ENCODE measurements around the gene P4HA1. TPM values are rescaled to one million over a fixed set of nuclear protein-coding genes. Genes with fewer than 3 reads are reported as not detected.
A peak's percentile ranks its signal among the peaks of the same experiment; 100 is the strongest.

The P4HA1 gene
- polyA plus RNA-seq, 10 donors = 49.9 to 84.5 (median 72.8) TPM

DNA sequence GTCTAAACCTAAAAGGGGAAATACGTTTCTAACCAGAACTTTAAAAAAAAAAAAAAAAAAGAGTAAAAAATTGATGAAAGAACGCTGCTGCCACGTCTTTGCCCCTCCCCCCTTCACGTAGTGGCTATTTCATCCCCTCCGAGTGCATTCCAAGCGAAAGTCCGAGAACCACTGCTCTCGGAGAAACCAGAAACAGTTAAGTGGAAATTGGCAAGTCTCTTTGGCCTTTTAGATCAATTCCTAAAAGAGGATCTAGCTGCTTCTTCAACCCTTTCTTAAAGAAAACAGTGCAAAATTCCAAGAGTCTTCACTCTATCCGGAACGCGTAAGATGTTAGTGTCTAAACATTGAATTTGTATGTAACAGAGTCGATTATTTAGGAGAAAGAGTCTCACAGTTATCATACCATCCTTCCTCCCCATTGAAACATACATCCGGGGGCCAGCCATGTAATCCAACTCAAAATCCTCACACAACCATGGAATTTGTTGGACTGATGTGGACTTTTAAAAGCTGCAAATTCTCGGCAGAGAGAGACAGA lies 1.1 kb downstream of the P4HA1 start:
- DNase-seq = peak; percentile 86 to 94 (median 91)

DNA sequence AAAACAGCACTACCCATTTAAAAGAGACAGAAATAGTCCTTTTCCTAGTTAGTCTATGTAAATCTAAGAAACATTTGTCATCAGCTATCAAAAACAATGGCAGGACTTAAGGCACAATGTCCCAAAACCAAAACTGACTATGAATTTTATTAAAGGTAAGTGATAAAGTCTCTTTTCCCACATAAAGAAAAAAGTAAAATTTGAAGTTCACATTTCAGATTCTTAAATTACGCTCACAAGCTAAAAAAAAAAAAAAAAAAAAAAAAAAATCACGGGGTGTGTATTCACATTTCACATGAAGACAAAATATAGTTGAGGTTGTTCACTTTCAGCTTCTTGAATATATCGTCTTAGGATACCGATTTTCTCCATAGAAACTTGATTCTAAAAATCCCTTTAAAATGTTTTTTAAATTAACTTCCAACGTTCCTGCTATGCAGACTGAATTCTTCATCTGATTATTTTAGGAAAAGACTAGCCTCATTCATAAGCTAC lies 1.6 kb downstream of the P4HA1 start:
- no peak for DNase-seq

DNA sequence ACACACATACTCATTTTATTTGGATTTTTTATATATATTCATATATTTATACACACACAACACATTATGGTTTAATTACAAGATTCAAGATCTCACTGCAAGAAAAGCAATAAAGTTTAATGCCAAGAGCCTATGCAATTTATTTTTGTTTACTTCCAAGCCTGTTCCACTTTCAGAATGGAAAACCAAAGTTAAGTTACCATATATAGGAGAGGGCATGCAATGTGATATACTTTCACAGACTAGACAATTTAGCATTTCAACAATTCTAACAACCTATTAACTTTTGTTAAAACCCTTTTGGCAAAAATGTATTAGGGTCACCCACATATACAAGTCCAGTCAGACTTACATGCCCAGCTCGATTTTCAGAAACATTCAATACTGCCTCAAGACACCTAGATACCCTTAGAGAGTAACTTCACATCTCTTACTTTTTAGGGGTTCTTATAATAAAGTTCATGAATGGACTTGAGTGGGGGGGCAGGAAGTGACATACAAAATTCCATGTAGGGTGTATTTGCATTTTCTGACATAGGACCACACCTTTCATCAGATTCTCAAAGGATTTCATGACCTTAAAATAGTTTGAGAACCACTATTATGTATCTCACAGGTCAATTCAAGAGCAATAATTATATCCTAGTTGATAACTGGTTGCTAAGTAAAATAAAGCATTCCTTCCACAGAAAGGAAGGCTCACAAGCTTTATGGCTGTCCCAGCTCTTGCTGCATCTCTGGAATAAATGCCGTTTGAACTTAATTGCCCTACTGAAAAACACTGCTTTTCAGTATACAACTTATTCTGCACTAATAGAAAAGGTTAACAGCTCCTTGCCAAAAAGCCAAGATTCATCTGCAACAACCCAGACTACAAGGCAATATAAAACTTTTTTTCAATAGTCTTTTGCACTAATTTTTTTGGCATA lies 2.5 kb downstream of the P4HA1 start:
- peak; percentile 26 to 72 (median 28) for DNase-seq

DNA sequence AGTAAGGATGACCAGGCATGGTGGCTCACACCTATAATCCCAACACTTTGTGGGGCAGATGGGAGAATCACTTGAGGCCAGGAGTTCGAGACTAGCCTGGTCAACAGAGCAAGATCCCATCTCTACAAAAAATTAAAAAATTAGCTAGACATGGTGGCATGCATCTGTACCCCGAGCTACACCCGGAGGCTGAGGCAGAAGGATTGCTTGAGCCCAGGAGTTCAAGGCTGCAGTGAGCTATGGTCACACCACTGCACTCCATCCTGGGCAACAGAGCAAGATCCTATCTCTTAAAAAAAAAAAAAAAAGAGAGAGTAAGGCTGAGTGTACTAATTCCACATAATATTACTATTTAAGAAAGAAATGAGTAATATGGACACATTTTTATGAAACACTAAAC lies 3.8 kb downstream of the P4HA1 start:
- no peak for DNase-seq

DNA sequence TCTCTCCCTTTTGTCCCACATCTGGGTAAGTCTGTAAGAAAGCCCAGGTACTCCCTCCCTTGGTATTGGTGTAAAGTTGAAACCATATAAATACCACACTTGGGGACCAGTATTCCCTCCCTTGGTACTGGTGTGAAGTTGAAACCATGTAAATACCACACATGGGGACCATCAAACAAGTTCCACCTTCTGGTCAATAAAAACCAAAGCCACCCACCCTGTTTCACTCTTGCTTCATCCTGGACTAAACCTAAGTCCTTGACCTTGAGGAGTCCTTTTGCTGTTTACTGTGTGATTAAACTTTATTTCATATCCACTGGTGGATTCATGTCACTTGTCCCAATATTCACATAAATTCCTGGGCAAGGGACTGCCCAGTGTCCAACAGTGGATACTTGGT lies 8.4 kb downstream of the P4HA1 start:
- DNase-seq = no peak

DNA sequence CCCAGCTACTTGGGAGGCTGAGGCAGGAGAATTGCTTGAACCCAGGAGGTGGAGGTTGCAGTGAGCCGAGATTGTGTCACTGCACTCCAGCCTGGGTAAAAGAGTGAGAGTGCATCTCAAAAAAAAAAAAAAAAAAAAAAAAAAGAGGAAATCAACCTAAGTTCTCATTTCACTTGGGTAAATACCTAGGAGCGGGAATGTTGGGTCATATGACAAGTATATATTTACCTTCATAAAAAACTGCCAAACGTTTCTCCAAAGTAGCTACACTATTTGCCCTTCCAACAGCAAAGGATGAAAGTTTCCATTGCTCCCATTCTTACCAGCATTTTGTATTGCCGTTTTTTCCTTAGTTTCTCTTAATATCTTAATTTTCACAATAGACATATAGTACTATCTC lies 9.8 kb downstream of the P4HA1 start:
- no peak for DNase-seq

DNA sequence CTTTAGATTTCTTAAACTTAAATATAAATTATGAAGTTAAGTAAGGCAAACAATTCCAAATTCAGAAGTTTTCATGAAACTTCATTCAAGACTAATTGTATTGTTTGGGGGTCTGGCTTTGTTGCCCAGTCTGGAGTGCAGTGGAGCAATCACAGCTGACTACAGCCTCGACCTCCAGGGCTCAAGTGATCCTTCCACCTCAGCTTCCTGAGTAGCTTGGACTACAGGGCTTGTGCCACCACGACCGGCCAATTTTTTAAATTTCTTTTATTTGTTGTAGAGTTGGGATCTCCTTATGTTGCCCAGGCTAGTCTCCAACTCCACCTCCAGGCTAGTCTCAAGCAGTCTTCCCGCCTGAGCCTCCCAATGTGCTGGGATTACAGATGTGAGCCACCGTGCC lies 12.5 kb downstream of the P4HA1 start:
- no peak for DNase-seq

DNA sequence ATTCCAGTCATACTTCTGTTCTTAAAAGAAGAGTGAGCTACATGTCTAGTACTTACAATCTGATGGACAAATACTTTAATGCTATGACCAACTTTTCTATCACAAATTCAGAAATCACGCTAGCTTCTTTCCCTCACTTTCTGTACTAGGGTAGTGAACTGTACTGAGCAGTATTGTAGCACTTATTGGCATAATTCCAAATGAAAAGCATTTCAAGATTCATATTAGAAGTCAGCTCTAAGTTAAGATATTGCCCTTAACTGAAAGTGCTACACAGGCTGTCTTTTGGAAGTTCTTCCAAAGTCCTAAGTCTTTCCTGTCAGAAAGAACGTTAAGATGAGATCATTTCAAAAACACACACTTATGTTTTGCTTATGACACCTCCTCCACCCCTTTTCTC lies 13.4 kb downstream of the P4HA1 start:
- peak in 2 of 3 donors; percentile 10 to 36 for DNase-seq

DNA sequence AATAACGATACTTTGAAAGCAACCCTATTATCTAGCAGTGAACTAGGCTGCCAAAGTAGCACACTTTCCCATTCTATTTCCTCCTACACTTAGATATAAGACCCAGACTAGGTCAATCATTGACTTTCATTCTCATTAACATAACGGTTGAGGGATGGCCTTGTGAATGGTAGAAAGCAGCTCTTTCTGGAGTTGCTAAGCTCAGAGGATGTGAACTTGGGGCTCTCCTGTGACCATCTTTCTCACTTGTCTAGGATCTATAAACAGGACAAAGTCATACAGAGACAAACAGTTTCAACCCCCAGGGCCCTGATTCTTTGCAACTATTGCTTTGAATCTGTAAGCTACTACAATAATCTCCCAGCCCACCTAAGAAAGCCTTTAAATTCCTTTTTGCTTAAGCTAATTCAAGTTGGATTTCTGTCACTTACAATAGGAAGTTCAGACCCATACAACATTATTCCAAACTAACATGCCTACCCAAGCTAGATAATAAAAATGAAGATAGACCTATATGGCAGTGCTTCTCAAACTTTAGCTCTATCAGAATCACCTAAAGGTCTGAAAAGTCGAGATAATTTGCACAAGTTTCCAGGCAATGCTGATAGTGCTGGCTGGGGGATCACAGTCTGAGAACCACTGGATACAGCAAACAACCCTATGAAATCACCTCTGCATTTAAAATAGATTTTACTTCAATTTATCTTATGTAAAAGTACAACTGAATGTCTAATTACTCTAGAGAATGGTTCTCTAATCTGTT lies 16.7 kb downstream of the P4HA1 start:
- DNase-seq = no peak

DNA sequence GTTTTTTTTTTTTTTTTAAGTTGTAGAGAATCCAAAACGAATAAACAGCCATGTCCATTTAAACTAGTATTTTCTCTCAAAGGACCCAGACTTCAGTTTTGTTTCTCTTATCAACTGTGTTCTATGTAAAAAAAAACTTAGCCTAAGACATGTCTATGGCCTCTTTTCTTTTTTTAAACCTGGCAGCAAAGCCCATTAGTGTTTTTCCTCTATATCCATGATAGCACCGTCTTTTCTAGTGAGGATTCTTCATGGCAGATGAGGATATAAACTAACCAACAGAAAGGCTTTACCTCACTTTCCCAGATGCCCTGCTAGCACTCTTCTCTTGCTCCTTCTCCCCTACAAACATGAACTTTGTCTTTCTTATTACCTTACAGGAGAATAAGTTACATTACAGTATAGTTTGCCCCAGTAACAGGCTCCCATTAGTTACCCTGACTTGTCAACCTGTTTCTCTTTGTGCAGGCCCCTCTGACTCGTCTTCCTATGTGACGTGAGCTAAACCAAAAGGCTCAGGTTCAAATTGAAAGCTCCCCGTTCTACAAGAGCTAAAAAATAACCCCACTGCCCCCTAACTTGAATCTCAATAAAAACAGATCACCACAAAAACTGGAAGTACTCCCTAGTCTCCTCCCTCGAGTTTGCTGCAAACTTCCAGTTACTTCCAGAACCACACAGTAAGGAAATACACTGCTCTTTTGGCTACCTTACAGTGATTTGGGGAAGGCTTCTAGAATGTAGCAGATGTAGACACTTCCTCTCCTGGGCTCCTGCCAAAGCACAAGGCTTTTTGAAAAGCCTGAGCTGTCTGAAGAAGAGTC lies 20.1 kb downstream of the P4HA1 start:
- DNase-seq = peak; percentile 88 to 94 (median 89)

DNA sequence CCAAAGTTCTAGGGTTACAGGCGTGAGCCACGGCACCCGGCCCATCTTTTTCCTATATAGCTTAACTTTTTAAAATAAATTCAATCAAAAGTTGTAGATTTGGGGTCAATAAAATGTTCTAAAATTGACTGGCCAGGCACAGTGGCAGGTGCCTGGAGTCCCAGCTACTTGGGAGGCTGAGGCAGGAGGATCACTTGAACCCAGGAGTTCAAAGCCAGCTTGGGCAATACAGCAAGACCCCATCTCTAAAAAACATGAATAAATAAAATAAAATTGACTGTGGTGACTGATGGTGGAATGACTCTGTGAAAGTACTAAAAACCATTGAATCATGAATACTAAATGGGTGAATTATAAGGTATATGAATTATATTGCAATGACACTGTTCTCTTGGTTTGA lies 20.8 kb downstream of the P4HA1 start:
- DNase-seq = no peak

DNA sequence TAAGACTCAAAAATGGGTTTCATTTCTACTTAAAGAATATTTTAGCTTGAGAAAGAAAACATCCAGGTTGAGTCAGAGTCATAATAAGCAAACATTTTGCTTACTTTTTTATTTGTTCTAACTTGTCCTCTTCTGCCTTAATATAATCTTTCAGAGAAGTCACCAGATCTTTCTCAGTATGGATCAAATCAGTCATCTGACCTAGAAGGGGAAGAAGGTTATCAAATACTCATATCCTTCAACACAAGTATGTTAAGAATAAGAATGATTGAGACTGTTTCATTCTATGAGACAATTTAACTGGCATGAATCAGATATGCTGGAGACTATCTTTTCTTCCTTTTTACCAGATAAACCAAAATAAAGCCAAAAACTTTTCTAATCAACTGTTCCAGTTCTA lies 23.0 kb downstream of the P4HA1 start:
- DNase-seq = no peak

DNA sequence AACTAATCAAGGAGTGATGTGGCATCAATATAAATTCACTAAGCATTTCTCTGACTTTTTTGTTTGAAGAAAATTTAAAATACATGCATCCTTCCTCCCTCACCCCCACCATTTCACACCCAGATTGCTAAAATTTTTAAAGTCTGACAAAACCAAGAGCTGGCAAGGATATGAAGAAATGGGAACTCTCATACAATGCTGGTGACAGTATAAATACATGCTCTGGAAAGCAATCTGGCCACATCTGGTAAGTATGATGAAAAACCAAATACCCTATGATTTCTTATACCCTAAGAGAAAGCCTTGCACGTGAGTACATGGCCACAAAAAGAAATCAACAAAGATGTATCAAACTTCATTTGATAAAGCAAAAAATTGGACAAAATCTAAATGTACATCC lies 31.2 kb downstream of the P4HA1 start:
- no peak for DNase-seq

DNA sequence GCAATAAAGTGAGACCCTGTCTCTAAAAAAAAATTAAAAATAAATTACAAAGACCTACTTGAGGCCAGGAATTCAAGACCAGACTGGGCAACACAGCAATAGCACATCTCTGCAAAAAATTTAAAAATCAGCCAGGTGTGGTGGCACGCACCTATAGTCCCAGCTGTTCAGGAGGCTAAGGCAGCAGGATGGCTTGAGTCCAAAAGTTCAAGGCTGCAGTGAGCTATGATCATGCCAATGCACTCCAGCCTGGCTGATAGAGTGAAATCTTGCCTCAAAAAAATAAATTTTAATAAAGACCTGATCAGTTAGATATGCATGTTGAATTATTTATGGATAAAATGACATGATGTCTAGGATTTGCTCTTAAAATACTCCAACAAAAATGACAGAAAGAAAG lies 34.9 kb downstream of the P4HA1 start:
- DNase-seq = no peak

DNA sequence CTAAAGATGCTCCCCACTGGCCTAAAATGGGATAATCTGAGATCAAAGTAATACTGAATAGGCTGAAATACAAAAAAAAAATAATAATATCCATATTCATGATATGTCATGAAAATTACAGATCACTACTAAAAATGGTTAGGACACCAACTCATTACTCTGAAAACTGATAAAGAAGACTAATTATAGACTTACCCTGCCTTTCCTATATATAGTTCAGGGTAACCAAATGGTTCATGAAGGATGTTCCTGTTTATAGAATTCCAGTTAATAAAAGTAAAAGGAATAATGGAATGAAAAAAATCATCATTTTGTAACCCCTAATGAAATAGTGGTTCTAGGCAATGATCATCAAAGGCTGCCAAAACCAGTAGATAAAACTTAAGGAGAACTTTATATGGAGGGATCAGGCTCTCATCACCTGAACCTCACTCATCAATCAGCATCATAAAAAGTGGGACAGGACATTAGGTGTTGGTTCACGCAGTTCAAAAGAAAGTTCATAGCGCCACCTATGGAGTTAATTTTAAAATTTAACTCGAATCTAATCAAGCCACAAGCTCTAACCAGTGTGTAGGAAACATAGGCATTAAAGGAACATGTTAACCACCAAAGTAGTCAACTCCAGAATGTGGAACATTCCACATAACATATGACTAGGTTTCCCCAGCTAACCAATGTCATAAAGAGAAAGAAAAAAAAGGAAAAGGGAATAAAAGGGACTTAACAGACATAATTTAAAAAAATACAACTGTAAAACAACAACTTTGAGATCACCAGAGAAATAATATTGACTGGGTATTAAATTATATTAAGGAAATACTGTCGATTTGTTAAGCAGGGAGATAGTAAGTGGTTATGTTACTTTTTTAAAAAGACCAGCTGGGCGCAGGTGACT lies 35.7 kb downstream of the P4HA1 start:
- no peak for DNase-seq

DNA sequence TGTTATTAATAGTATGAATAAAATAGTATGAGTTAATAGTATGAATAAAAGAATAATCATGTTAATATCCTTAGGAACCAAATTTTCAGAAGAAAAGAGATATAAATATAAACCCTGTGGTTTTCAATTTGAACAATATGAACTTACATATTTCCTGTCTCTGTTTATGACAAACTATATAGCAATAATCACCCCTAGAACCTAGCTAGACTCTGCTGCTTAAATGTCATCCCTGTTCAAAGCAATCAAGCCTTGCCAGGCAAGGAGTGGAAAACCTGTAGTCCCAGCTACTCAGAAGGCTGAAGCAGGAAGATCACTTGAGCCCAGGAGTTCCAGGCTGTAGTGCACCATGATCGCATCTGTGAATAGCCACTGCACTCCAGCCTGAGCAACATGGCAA lies 36.5 kb downstream of the P4HA1 start:
- no peak for DNase-seq

DNA sequence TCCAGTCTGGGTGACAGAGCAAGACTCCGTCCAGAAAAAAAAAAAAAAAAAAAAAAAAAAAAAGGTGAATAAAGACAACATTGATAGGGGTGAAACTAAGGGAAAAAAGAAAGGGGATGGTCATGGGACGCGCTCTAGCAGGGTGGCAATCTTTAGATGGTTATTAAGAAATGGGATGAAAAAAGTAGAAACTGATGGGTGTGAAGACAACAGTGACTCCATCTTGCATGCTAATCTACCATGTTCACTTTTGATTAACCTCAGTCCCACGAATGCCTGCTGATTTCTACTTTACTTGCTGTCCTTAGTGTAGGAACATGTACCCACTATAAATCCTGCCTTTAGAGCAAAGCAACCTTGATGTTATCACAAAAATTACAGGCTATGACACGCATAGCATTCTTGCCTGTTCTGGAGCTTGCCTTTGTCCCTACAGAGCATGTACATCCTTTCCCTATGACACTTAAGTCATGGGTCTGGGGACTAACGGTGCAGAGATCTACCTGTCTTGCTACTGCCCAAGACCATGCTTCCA lies 38.5 kb downstream of the P4HA1 start:
- no peak for DNase-seq

DNA sequence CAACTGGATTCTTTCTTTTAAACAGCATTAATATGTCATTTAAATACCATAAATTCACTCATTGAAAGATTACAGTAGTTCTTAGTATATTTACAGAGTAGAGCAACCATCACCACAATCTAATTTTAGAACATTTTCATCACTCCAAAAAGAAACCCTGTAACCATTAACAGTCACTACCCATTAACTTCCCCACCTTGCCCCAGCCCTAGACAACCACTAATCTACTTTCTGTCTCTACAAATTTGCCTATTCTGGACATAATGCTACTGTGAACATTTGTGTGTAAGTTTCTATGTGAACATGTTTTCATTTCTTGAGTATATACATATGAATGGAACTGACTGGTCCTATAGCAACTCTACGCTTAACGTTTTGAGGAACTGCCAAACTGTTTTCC lies 42.4 kb downstream of the P4HA1 start:
- no peak for DNase-seq

DNA sequence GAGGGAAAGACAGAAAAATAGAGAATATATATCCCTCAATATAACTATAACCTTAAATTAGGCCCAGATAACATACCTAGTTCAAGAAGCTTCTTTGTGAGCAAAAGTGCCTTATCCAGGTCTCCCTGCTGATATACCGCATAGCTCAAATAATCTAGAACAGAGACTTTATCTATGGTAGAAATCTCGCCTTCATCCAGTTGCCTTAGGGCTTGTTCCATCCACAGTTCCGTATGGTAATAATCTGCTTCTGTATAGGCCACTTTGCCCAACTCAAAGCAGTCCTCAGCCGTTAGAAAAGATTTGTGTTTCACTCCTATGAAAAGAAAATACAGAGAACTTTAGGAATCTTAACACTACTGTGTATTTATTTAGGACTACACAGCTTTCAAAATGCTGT lies 43.4 kb downstream of the P4HA1 start:
- DNase-seq = no peak
